Hepatocyte (in vitro differentiated cells): ENCODE measurements around the gene GDNF.

Source experiments
- EZH2 ChIP-seq: fragments of 200-600 bp; sonication (generic); IDR thresholded peaks from 2 replicates; pipeline ENCODE4 v1.6.1; 2016; ENCODE audit warnings: antibody characterized with exemption, mild to moderate bottlenecking, borderline replicate concordance
- TF ChIP-seq, protein P1 (sequence below): fragments of 200-600 bp; sonication (generic); IDR thresholded peaks from 2 replicates; pipeline ENCODE4 v1.5.1; 2016; ENCODE audit warnings: antibody characterized with exemption, mild to moderate bottlenecking; ENCODE audit not compliant: poor library complexity

DNA sequence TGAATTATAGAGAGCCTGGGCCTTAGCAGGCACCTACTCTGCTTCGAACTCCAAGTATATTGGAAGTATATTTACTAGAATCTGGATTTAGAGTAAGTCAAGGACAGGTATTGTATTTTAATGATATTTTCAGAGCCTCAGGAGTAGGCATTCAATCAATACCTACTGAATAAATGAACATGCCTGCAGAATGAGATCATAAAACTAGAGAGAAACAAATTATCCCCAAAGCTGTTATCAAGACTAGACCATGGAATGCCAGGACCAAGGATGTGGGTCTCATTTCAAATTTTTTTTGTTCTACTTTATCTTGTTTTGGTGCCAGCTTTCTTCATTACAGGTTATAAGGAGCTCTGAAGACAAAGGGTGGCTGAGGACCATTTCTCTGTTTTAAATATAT lies 66.0 kb downstream of the GDNF start:
- TF ChIP-seq, protein P1, sequence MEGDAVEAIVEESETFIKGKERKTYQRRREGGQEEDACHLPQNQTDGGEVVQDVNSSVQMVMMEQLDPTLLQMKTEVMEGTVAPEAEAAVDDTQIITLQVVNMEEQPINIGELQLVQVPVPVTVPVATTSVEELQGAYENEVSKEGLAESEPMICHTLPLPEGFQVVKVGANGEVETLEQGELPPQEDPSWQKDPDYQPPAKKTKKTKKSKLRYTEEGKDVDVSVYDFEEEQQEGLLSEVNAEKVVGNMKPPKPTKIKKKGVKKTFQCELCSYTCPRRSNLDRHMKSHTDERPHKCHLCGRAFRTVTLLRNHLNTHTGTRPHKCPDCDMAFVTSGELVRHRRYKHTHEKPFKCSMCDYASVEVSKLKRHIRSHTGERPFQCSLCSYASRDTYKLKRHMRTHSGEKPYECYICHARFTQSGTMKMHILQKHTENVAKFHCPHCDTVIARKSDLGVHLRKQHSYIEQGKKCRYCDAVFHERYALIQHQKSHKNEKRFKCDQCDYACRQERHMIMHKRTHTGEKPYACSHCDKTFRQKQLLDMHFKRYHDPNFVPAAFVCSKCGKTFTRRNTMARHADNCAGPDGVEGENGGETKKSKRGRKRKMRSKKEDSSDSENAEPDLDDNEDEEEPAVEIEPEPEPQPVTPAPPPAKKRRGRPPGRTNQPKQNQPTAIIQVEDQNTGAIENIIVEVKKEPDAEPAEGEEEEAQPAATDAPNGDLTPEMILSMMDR, result no peak
- no peak for TF ChIP-seq EZH2
